Measurements from ENCODE around the gene SLC5A10.

Gene SLC5A10

GRCh38 chr17:18947866-18948265 lies 4.1 kb upstream of the SLC5A10 start:
- Histone ChIP-seq H3K9me3 (replicated peaks in 1 of 2; ENCODE audit: control insufficient read depth in 2 of 2, insufficient read depth in 1 of 2, low read depth in 1 of 2, low read length in 2 of 2) (no peaks in the 10 kb centered on the region), H2BK12ac (ENCODE audit: low read length) (peak overlapping the region; percentile 78), H3K9ac (ENCODE audit: low read depth, low read length, poor library complexity) (no peak overlapping the region), H3K4me1 (ENCODE audit: control insufficient read depth in 2 of 2, insufficient read depth in 1 of 2, low read depth in 1 of 2, low read length in 2 of 2) (peaks cover 0 to 9% of the 10 kb centered on the region in 2 donors), H2BK15ac (ENCODE audit: low read length) (peak overlapping the region; percentile 56), H3K4me2 (ENCODE audit: insufficient read depth, low read length, poor library complexity, severe bottlenecking) (no peak overlapping the region), H3K23ac (ENCODE audit: low read depth, low read length, poor library complexity) (no peak overlapping the region), H4K91ac (ENCODE audit: low read depth, low read length, poor library complexity) (no peak overlapping the region), H2AK5ac (ENCODE audit: low read depth, low read length) (peak overlapping the region; percentile 58), H3K27me3 (ENCODE audit: control insufficient read depth in 3 of 3, insufficient read depth in 3 of 3, low read depth in 1 of 3, low read length in 3 of 3) (peaks cover 0 to 33% (median 2%) of the 10 kb centered on the region in 3 experiments), H2AFZ (ENCODE audit: low read length) (no peak overlapping the region), H3K27ac (replicated peaks; ENCODE audit: low read length) (no peak overlapping the region), H3K18ac (ENCODE audit: low read length) (no peak overlapping the region), H2BK5ac (ENCODE audit: low read length) (no peak overlapping the region), H3K36me3 (replicated peaks in 1 of 2; ENCODE audit: control insufficient read depth in 2 of 2, insufficient read depth in 2 of 2, low read length in 2 of 2) (no peaks in the 10 kb centered on the region), H3K4ac (ENCODE audit: low read length) (no peak overlapping the region), H2BK120ac (ENCODE audit: low read depth, low read length) (no peak overlapping the region), H3K4me3 (ENCODE audit: low read length in 2 of 2) (no peak overlapping the region), H3K79me1 (ENCODE audit: low read depth, low read length) (peaks cover 2% of the 10 kb centered on the region), H3K14ac (ENCODE audit: low read length) (no peak overlapping the region), H4K8ac (ENCODE audit: low read depth, low read length) (no peak overlapping the region)
- no peak for DNase-seq (ENCODE audit: low spot score)
- no CpG with 5 or more reads among the region's 6 CpGs for WGBS, 2 donors (ENCODE audit: extremely low coverage in 2 of 2, insufficient read length in 2 of 2, insufficient replicate concordance in 1 of 2)

GRCh38 chr17:18948476-18949006 lies 3.4 kb upstream of the SLC5A10 start:
- Histone ChIP-seq H3K4ac (ENCODE audit: low read length) (no peak overlapping the region), H3K79me1 (ENCODE audit: low read depth, low read length) (peaks cover 2% of the 10 kb centered on the region), H2BK120ac (ENCODE audit: low read depth, low read length) (no peak overlapping the region), H4K91ac (ENCODE audit: low read depth, low read length, poor library complexity) (no peak overlapping the region), H3K9me3 (replicated peaks in 1 of 2; ENCODE audit: control insufficient read depth in 2 of 2, insufficient read depth in 1 of 2, low read depth in 1 of 2, low read length in 2 of 2) (no peaks in the 10 kb centered on the region), H3K27ac (replicated peaks; ENCODE audit: low read length) (no peak overlapping the region), H2BK15ac (ENCODE audit: low read length) (no peak overlapping the region), H3K4me3 (ENCODE audit: low read length in 2 of 2) (no peak overlapping the region), H2AK5ac (ENCODE audit: low read depth, low read length) (no peak overlapping the region), H3K4me2 (ENCODE audit: insufficient read depth, low read length, poor library complexity, severe bottlenecking) (no peak overlapping the region), H3K14ac (ENCODE audit: low read length) (no peak overlapping the region), H3K18ac (ENCODE audit: low read length) (no peak overlapping the region), H3K23ac (ENCODE audit: low read depth, low read length, poor library complexity) (no peak overlapping the region), H3K36me3 (replicated peaks in 1 of 2; ENCODE audit: control insufficient read depth in 2 of 2, insufficient read depth in 2 of 2, low read length in 2 of 2) (no peaks in the 10 kb centered on the region), H3K4me1 (ENCODE audit: control insufficient read depth in 2 of 2, insufficient read depth in 1 of 2, low read depth in 1 of 2, low read length in 2 of 2) (peaks cover 0 to 9% of the 10 kb centered on the region in 2 donors), H4K8ac (ENCODE audit: low read depth, low read length) (no peak overlapping the region), H2BK5ac (ENCODE audit: low read length) (no peak overlapping the region), H2BK12ac (ENCODE audit: low read length) (no peak overlapping the region), H2AFZ (ENCODE audit: low read length) (no peak overlapping the region), H3K27me3 (ENCODE audit: control insufficient read depth in 3 of 3, insufficient read depth in 3 of 3, low read depth in 1 of 3, low read length in 3 of 3) (peaks cover 0 to 33% (median 2%) of the 10 kb centered on the region in 3 experiments), H3K9ac (ENCODE audit: low read depth, low read length, poor library complexity) (no peak overlapping the region)
- DNase-seq (ENCODE audit: low spot score) = no peak
- WGBS, 2 donors (ENCODE audit: extremely low coverage in 2 of 2, insufficient read length in 2 of 2, insufficient replicate concordance in 1 of 2) = no CpG with 5 or more reads among the region's 8 CpGs

GRCh38 chr17:18949566-18949965 lies 2.4 kb upstream of the SLC5A10 start:
- no peaks in the 10 kb centered on the region for H3K9me3 ChIP-seq (replicated peaks in 1 of 2; ENCODE audit: control insufficient read depth in 2 of 2, insufficient read depth in 1 of 2, low read depth in 1 of 2, low read length in 2 of 2)
- H2BK120ac ChIP-seq (ENCODE audit: low read depth, low read length) = no peak overlapping the region
- no peak overlapping the region for H2BK5ac ChIP-seq (ENCODE audit: low read length)
- no peak overlapping the region for H4K91ac ChIP-seq (ENCODE audit: low read depth, low read length, poor library complexity)
- no peak overlapping the region for H2BK15ac ChIP-seq (ENCODE audit: low read length)
- no peak overlapping the region for H3K9ac ChIP-seq (ENCODE audit: low read depth, low read length, poor library complexity)
- DNase-seq (ENCODE audit: low spot score) = no peak
- H2AFZ ChIP-seq (ENCODE audit: low read length) = no peak overlapping the region
- no peak overlapping the region for H2BK12ac ChIP-seq (ENCODE audit: low read length)
- no peak overlapping the region for H3K14ac ChIP-seq (ENCODE audit: low read length)
- no peak overlapping the region for H2AK5ac ChIP-seq (ENCODE audit: low read depth, low read length)
- no peak overlapping the region for H3K23ac ChIP-seq (ENCODE audit: low read depth, low read length, poor library complexity)
- H3K27ac ChIP-seq (replicated peaks; ENCODE audit: low read length) = no peak overlapping the region
- no peak overlapping the region for H3K4ac ChIP-seq (ENCODE audit: low read length)
- no peak overlapping the region for H4K8ac ChIP-seq (ENCODE audit: low read depth, low read length)
- peaks cover 0 to 9% of the 10 kb centered on the region in 2 donors for H3K4me1 ChIP-seq (ENCODE audit: control insufficient read depth in 2 of 2, insufficient read depth in 1 of 2, low read depth in 1 of 2, low read length in 2 of 2)
- H3K4me2 ChIP-seq (ENCODE audit: insufficient read depth, low read length, poor library complexity, severe bottlenecking) = no peak overlapping the region
- H3K27me3 ChIP-seq (ENCODE audit: control insufficient read depth in 3 of 3, insufficient read depth in 3 of 3, low read depth in 1 of 3, low read length in 3 of 3) = peaks cover 0 to 33% (median 2%) of the 10 kb centered on the region in 3 experiments
- no peak overlapping the region for H3K4me3 ChIP-seq (ENCODE audit: low read length in 2 of 2)
- H3K79me1 ChIP-seq (ENCODE audit: low read depth, low read length) = peaks cover 2% of the 10 kb centered on the region
- WGBS, 2 donors (ENCODE audit: extremely low coverage in 2 of 2, insufficient read length in 2 of 2, insufficient replicate concordance in 1 of 2) = no CpG with 5 or more reads among the region's 6 CpGs
- H3K18ac ChIP-seq (ENCODE audit: low read length) = no peak overlapping the region
- no peaks in the 10 kb centered on the region for H3K36me3 ChIP-seq (replicated peaks in 1 of 2; ENCODE audit: control insufficient read depth in 2 of 2, insufficient read depth in 2 of 2, low read length in 2 of 2)

- Histone ChIP-seq H3K27ac (replicated peaks; ENCODE audit: low read length) (no peak overlapping the region), H3K18ac (ENCODE audit: low read length) (no peak overlapping the region), H2BK5ac (ENCODE audit: low read length) (no peak overlapping the region), H3K14ac (ENCODE audit: low read length) (no peak overlapping the region), H2BK15ac (ENCODE audit: low read length) (no peak overlapping the region), H3K4me2 (ENCODE audit: insufficient read depth, low read length, poor library complexity, severe bottlenecking) (no peak overlapping the region), H3K4me1 (ENCODE audit: control insufficient read depth in 2 of 2, insufficient read depth in 1 of 2, low read depth in 1 of 2, low read length in 2 of 2) (peaks cover 0 to 9% of the 10 kb centered on the region in 2 donors), H2BK120ac (ENCODE audit: low read depth, low read length) (no peak overlapping the region), H3K27me3 (ENCODE audit: control insufficient read depth in 3 of 3, insufficient read depth in 3 of 3, low read depth in 1 of 3, low read length in 3 of 3) (peaks cover 0 to 31% (median 2%) of the 10 kb centered on the region in 3 experiments), H3K9ac (ENCODE audit: low read depth, low read length, poor library complexity) (no peak overlapping the region), H3K79me1 (ENCODE audit: low read depth, low read length) (peaks cover 2% of the 10 kb centered on the region), H2BK12ac (ENCODE audit: low read length) (no peak overlapping the region), H4K8ac (ENCODE audit: low read depth, low read length) (no peak overlapping the region), H3K9me3 (replicated peaks in 1 of 2; ENCODE audit: control insufficient read depth in 2 of 2, insufficient read depth in 1 of 2, low read depth in 1 of 2, low read length in 2 of 2) (no peaks in the 10 kb centered on the region), H4K91ac (ENCODE audit: low read depth, low read length, poor library complexity) (no peak overlapping the region), H3K4me3 (ENCODE audit: low read length in 2 of 2) (no peak overlapping the region), H3K36me3 (replicated peaks in 1 of 2; ENCODE audit: control insufficient read depth in 2 of 2, insufficient read depth in 2 of 2, low read length in 2 of 2) (no peaks in the 10 kb centered on the region), H2AFZ (ENCODE audit: low read length) (no peak overlapping the region), H3K4ac (ENCODE audit: low read length) (no peak overlapping the region), H3K23ac (ENCODE audit: low read depth, low read length, poor library complexity) (no peak overlapping the region), H2AK5ac (ENCODE audit: low read depth, low read length) (no peak overlapping the region)
- no CpG with 5 or more reads among the region's 4 CpGs for WGBS, 2 donors (ENCODE audit: extremely low coverage in 2 of 2, insufficient read length in 2 of 2, insufficient replicate concordance in 1 of 2)
- no peak for DNase-seq (ENCODE audit: low spot score)
Observed at GRCh38 chr17:18950346-18950745, 1.6 kb upstream of the SLC5A10 start.

All from neuronal stem cell (in vitro differentiated cells).